Mesenchymal stem cell (in vitro differentiated cells and primary cell): ENCODE data around the gene FAM181A.

Experiments used
- DNase-seq: peaks from one replicate; pipeline ENCODE4 v3.0.0-alpha.2; 2013
- H2AFZ ChIP-seq: one replicate; pipeline ENCODE4 v1.6.1; 2013; ENCODE audit warnings: low read depth, mild to moderate bottlenecking, control low read depth, inconsistent platforms, low read length, moderate library complexity
- H2AK5ac ChIP-seq: 2 replicates; pipeline ENCODE4 v1.6.1; 2013; ENCODE audit warnings: low read length, moderate library complexity, mild to moderate bottlenecking, inconsistent platforms; ENCODE audit not compliant: severe bottlenecking
- H2BK120ac ChIP-seq: one replicate; pipeline ENCODE4 v1.6.1; 2013; ENCODE audit warnings: low read depth, mild to moderate bottlenecking, inconsistent platforms, low read length, moderate library complexity
- H2BK12ac ChIP-seq, 2 experiments: one replicate each; pipeline ENCODE4 v1.6.1; 2013; ENCODE audit warnings: inconsistent platforms in 2 of 2, low read length in 2 of 2, mild to moderate bottlenecking in 2 of 2, moderate library complexity in 2 of 2, control low read depth in 1 of 2
- H2BK15ac ChIP-seq: one replicate; pipeline ENCODE4 v1.6.1; 2013; ENCODE audit warnings: mild to moderate bottlenecking, low read depth, inconsistent platforms; ENCODE audit not compliant: poor library complexity, severe bottlenecking
- H2BK5ac ChIP-seq: 2 replicates; pipeline ENCODE4 v1.6.1; 2013; ENCODE audit warnings: low read depth, mild to moderate bottlenecking, low read length, control low read depth, inconsistent platforms; ENCODE audit not compliant: poor library complexity, severe bottlenecking
- H3K14ac ChIP-seq, 2 experiments: one replicate each; pipeline ENCODE4 v1.6.1; 2013; ENCODE audit warnings: inconsistent platforms in 2 of 2, low read length in 2 of 2, control low read depth in 1 of 2, mild to moderate bottlenecking in 1 of 2, moderate library complexity in 1 of 2
- H3K18ac ChIP-seq, 2 experiments: one replicate each; pipeline ENCODE4 v1.6.1; 2013; ENCODE audit warnings: inconsistent platforms in 2 of 2, low read length in 2 of 2, control low read depth in 1 of 2, low read depth in 1 of 2, mild to moderate bottlenecking in 1 of 2
- H3K23ac ChIP-seq, 2 experiments: one replicate each; pipeline ENCODE4 v1.6.1; 2013; ENCODE audit warnings: inconsistent platforms in 2 of 2, low read length in 2 of 2, mild to moderate bottlenecking in 2 of 2, moderate library complexity in 2 of 2, control low read depth in 1 of 2
- H3K27ac ChIP-seq: 2 replicates; pipeline ENCODE4 v1.5.1; 2013; ENCODE audit warnings: mild to moderate bottlenecking, moderate library complexity, low read length, control low read depth, inconsistent platforms; ENCODE audit not compliant: poor library complexity, severe bottlenecking
- H3K27me3 ChIP-seq, 2 experiments: 2 replicates each; pipeline versions ENCODE4 v1.6.1 to v1.7.0; 2013; ENCODE audit warnings: low read length in 2 of 2, mild to moderate bottlenecking in 2 of 2, moderate library complexity in 2 of 2, control low read depth in 1 of 2, inconsistent platforms in 1 of 2; ENCODE audit not compliant: control insufficient read depth in 1 of 2, insufficient read depth in 1 of 2
- H3K36me3 ChIP-seq, 2 experiments: 2 replicates each; pipeline versions ENCODE4 v1.6.1 to v1.7.0; 2013; ENCODE audit warnings: low read length in 2 of 2, control low read depth in 1 of 2, inconsistent platforms in 1 of 2, low read depth in 1 of 2, mild to moderate bottlenecking in 1 of 2; ENCODE audit not compliant: insufficient read depth in 2 of 2, control insufficient read depth in 1 of 2
- H3K4ac ChIP-seq, 2 experiments: one replicate each; pipeline ENCODE4 v1.6.1; 2013; ENCODE audit warnings: inconsistent platforms in 2 of 2, low read length in 2 of 2, mild to moderate bottlenecking in 2 of 2, moderate library complexity in 2 of 2, control low read depth in 1 of 2, low read depth in 1 of 2
- H3K4me1 ChIP-seq: 2 replicates; pipeline ENCODE4 v1.6.1; 2013; ENCODE audit warnings: low read depth, low read length, control low read depth; ENCODE audit not compliant: control insufficient read depth, insufficient read depth
- H3K4me2 ChIP-seq: 2 replicates; pipeline ENCODE4 v1.6.1; 2013; ENCODE audit warnings: low read length, mild to moderate bottlenecking, inconsistent platforms; ENCODE audit not compliant: poor library complexity, severe bottlenecking
- H3K4me3 ChIP-seq, 2 experiments: 2 replicates each; pipeline versions ENCODE4 v1.5.1 to v1.7.0; 2013; ENCODE audit warnings: low read length in 2 of 2, mild to moderate bottlenecking in 2 of 2, control low read depth in 1 of 2, low read depth in 1 of 2; ENCODE audit not compliant: insufficient read depth in 1 of 2
- H3K79me1 ChIP-seq: replicated peaks from 2 replicates; pipeline ENCODE4 v1.6.1; 2013; ENCODE audit warnings: mild to moderate bottlenecking, control low read depth, low read length, inconsistent platforms; ENCODE audit not compliant: poor library complexity, severe bottlenecking
- H3K9ac ChIP-seq: 2 replicates; pipeline ENCODE4 v1.7.0; 2013; ENCODE audit warnings: mild to moderate bottlenecking, low read length, moderate library complexity
- H3K9me3 ChIP-seq: 2 replicates; pipeline ENCODE4 v1.7.0; 2013; ENCODE audit warnings: mild to moderate bottlenecking, low read length; ENCODE audit not compliant: control insufficient read depth
- H4K8ac ChIP-seq: one replicate; pipeline ENCODE4 v1.6.1; 2013; ENCODE audit warnings: inconsistent platforms, mild to moderate bottlenecking, low read length, moderate library complexity
- H4K91ac ChIP-seq: one replicate; pipeline ENCODE4 v1.6.1; 2013; ENCODE audit warnings: mild to moderate bottlenecking, low read length, inconsistent platforms
- WGBS: methylation state at CpG from one replicate; pipeline ENCODE4 v1.1.7; 2013; ENCODE audit warnings: mixed read lengths; 5-methylcytosine and 5-hydroxymethylcytosine counted together

Gene FAM181A

DNA sequence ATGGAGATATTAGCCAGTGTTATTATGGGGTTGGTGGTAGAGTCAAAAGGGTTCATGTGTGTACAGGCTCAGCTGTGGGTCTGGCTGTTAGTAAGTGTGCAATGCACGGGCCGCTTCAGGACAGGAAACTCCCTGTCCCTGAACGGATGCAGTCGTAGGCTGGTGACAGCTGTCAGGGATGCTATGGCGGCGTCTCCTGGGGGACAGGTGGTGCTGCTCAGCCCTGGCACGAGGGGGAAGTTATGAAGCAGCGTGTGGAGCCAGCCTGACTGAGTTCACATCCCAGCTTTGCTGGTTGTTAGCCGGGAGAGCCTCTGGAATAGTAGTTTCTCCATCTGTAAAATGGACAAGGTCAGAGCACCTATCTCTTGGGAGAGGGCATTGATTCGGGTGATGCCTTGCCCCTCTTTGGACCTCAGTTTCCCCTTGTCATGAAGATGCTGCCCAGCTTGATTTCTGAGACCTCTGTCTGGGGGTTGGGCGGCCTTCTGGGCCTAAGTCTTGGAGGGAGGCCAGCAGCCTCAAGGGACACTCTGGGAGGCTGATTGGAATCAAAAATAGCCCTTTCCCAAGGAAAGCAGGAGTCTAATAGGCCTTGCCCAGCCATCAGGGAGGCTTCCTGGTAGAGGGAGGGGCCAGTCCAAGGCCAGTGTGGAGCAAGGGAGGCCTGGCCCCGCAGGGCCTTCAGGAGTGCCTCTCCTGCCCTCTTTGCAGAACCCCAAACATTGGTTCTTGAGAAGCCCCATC lies 42.1 kb downstream of the FAM181A start:
- Histone ChIP-seq H3K4me3 (no peak overlapping the region), H2BK120ac (no peak overlapping the region), H3K4me2 (no peak overlapping the region), H2AK5ac (peak overlapping the region; percentile 8), H3K23ac (no peak overlapping the region), H3K27ac (no peak overlapping the region), H2AFZ (no peak overlapping the region), H2BK5ac (no peak overlapping the region), H3K27me3 (peaks cover 4% of the 10 kb centered on the region in 2 experiments), H3K4ac (no peak overlapping the region), H3K18ac (no peak overlapping the region), H2BK12ac (no peak overlapping the region), H3K36me3 (no peaks in the 10 kb centered on the region), H3K14ac (no peak overlapping the region), H3K9ac (no peak overlapping the region), H3K79me1 (no peaks in the 10 kb centered on the region), H3K4me1 (peaks cover 18% of the 10 kb centered on the region), H2BK15ac (no peak overlapping the region), H3K9me3 (peaks cover 8% of the 10 kb centered on the region), H4K91ac (no peak overlapping the region), H4K8ac (no peak overlapping the region)
- no peak for DNase-seq
- WGBS, result 78% methylated on average over 12 of the region's 12 CpGs

DNA sequence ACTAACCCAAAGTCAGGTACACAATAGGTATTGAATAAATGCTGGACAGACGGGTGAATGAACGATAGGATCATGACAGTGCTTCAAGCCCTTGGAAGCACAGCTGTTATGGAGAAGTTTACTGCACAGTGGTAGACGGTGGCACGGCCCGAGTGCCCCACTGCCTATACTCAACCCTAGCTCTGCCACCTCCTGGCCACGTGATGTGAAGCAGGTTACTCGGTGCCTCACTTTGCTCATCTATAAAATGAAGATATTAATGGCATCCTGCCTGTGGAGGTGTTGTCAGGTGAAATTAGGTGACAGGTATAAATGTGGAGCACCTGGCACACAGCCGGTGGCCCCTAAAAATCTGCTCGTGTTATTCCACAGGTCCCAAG lies 43.4 kb downstream of the FAM181A start:
- no peaks in the 10 kb centered on the region for H3K79me1 ChIP-seq
- H2BK12ac ChIP-seq, result no peak overlapping the region
- no peak overlapping the region for H3K18ac ChIP-seq
- H3K4me2 ChIP-seq, result no peak overlapping the region
- H2BK15ac ChIP-seq, result no peak overlapping the region
- no peak overlapping the region for H3K4ac ChIP-seq
- H3K4me1 ChIP-seq, result peaks cover 21% of the 10 kb centered on the region
- no peak overlapping the region for H2BK120ac ChIP-seq
- H2AK5ac ChIP-seq, result peak overlapping the region; percentile 14
- no peak overlapping the region for H2BK5ac ChIP-seq
- no peak overlapping the region for H4K91ac ChIP-seq
- 74% methylated on average over 9 of the region's 9 CpGs for WGBS
- no peak overlapping the region for H3K14ac ChIP-seq
- H3K27ac ChIP-seq, result no peak overlapping the region
- H3K36me3 ChIP-seq, result peaks cover 0 to 2% of the 10 kb centered on the region in 2 experiments
- H3K4me3 ChIP-seq, result peak overlapping the region in 1 of 2 experiments; percentile 60
- no peak overlapping the region for H2AFZ ChIP-seq
- DNase-seq, result no peak
- peak overlapping the region; percentile 34 for H3K9ac ChIP-seq
- no peaks in the 10 kb centered on the region for H3K9me3 ChIP-seq
- no peak overlapping the region for H4K8ac ChIP-seq
- H3K23ac ChIP-seq, result no peak overlapping the region
- H3K27me3 ChIP-seq, result peaks cover 4% of the 10 kb centered on the region in 2 experiments

DNA sequence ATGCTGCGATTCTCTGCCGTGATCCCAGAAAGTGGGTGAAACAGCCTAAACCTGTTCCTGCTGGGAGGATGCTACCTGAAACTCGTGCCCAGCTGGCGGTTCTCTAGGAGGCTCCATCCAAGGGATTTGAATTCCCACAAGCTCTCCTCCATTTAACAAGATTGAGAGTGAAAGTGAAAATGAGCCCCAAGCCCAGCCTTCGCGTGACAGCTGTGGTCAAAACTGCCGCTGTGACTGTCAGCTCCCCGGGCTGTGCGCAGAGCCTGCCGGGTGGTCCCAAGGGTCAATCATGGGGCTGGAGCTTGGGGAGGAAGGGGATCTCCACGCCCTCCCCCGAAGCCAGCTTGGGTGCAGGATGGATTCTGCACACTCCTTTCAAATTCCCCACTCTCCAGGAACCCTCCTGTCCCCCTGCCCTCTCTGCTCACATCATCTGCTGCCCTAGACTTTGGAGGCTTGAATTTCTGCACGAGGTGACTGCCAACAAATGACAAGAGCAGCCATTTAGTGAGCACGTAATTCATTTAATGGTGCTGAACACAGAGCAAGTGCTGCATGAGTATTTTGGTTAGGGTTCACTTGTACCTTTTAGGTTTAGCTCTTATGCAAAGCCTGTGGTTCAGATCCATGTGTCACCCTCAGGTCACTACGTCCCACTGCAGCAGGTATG lies 44.0 kb downstream of the FAM181A start:
- Histone ChIP-seq H4K91ac (no peak overlapping the region), H2AK5ac (no peak overlapping the region), H3K18ac (no peak overlapping the region), H3K4me3 (peak overlapping the region in 1 of 2 experiments; percentile 60), H3K9ac (peak overlapping the region; percentile 34), H3K14ac (no peak overlapping the region), H3K27ac (no peak overlapping the region), H3K4me2 (no peak overlapping the region), H2BK12ac (no peak overlapping the region), H2BK15ac (no peak overlapping the region), H3K23ac (no peak overlapping the region), H3K4me1 (peaks cover 16% of the 10 kb centered on the region), H3K27me3 (peaks cover 4% of the 10 kb centered on the region in 2 experiments), H3K79me1 (no peaks in the 10 kb centered on the region), H2BK5ac (no peak overlapping the region), H2BK120ac (no peak overlapping the region), H2AFZ (no peak overlapping the region), H3K9me3 (no peaks in the 10 kb centered on the region), H3K4ac (no peak overlapping the region), H3K36me3 (peaks cover 0 to 2% of the 10 kb centered on the region in 2 experiments), H4K8ac (no peak overlapping the region)
- 79% methylated on average over 13 of the region's 15 CpGs for WGBS
- DNase-seq, result no peak

DNA sequence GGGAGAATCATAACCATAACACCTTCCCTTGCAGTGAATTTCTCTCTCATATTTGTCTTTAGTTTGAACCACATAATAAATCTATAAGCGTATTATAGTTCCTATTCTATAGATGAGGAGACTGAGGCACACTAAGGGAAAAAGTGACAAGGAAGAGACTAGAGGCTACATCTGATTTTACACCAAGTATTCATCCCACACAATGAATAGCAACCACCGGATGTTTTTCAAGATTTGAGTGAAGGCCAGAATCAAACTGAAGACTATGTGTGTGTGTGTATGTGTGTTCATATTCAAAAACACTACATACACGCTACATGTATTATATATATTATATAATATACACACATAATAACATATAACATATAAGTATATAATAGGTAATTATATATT lies 44.5 kb downstream of the FAM181A start:
- H3K4me1 ChIP-seq, result peaks cover 14% of the 10 kb centered on the region
- no peak overlapping the region for H3K14ac ChIP-seq
- no peak overlapping the region for H3K9ac ChIP-seq
- H2BK12ac ChIP-seq, result no peak overlapping the region
- no peak overlapping the region for H2BK120ac ChIP-seq
- no peak overlapping the region for H2AK5ac ChIP-seq
- H3K18ac ChIP-seq, result no peak overlapping the region
- no peak overlapping the region for H2BK15ac ChIP-seq
- H3K36me3 ChIP-seq, result peaks cover 0 to 2% of the 10 kb centered on the region in 2 experiments
- no peak overlapping the region for H3K4ac ChIP-seq
- peaks cover 4 to 5% of the 10 kb centered on the region in 2 experiments for H3K27me3 ChIP-seq
- no peak overlapping the region for H4K8ac ChIP-seq
- H2AFZ ChIP-seq, result no peak overlapping the region
- H3K9me3 ChIP-seq, result no peaks in the 10 kb centered on the region
- no CpG with 5 or more reads among the region's 3 CpGs for WGBS
- H3K27ac ChIP-seq, result no peak overlapping the region
- no peaks in the 10 kb centered on the region for H3K79me1 ChIP-seq
- no peak overlapping the region for H3K23ac ChIP-seq
- H2BK5ac ChIP-seq, result no peak overlapping the region
- no peak overlapping the region for H3K4me2 ChIP-seq
- H3K4me3 ChIP-seq, result no peak overlapping the region
- H4K91ac ChIP-seq, result no peak overlapping the region
- no peak for DNase-seq
